Measurements from ENCODE around the gene KCNAB1. TPM values are rescaled to one million over a fixed set of nuclear protein-coding genes. Genes with fewer than 3 reads are reported as not detected.

KCNAB1 gene
- total RNA-seq, 4 donors from 2014 or later = 0.20 to 3.0 (median 1.6) TPM

- no peak for DNase-seq
- 26 to 36% methylated on average over 3 to 4 of the region's 4 CpGs for WGBS, 2 donors (ENCODE audit: low coverage in 1 of 2)
- Histone ChIP-seq H3K9me3 (no peaks in the 10 kb centered on the region), H3K4me3 (no peak overlapping the region), H3K27me3 (no peaks in the 10 kb centered on the region), H3K36me3 (no peaks in the 10 kb centered on the region), H3K4me1 (no peaks in the 10 kb centered on the region), H3K27ac (no peak overlapping the region)
- in situ Hi-C loops (cut with MboI; ENCODE audit: low pct_ligation_motif_present in 1 of 4, low pct_unique_long_range_greater_than_20kb in 1 of 4, low sequenced_read_pairs in 3 of 4) (no loop called here), intact Hi-C loops (cut with DNase I; ENCODE audit: low total_unique reads) (no loop called here)
- no peak for TF ChIP-seq CTCF (IDR thresholded peaks at IDR 0.05)
- TF ChIP-seq EP300 (IDR thresholded peaks at IDR 0.05; ENCODE audit: low read depth) = no peak
- TF ChIP-seq POLR2AphosphoS5 (IDR thresholded peaks at IDR 0.05) = no peak
- TF ChIP-seq POLR2A (IDR thresholded peaks at IDR 0.05) = no peak
Observed at GRCh38 chr3:156102267-156102931, 18.0 kb upstream of the KCNAB1 start.

- no peaks in the 10 kb centered on the region for H3K36me3 ChIP-seq
- no peaks in the 10 kb centered on the region for H3K9me3 ChIP-seq
- in situ Hi-C loops (cut with MboI; ENCODE audit: low pct_ligation_motif_present in 1 of 4, low pct_unique_long_range_greater_than_20kb in 1 of 4, low sequenced_read_pairs in 3 of 4) (no loop called here), intact Hi-C loops (cut with DNase I; ENCODE audit: low total_unique reads) (no loop called here)
- no peak overlapping the region for H3K27ac ChIP-seq
- TF ChIP-seq POLR2A (IDR thresholded peaks at IDR 0.05) = no peak
- TF ChIP-seq CTCF (IDR thresholded peaks at IDR 0.05) = no peak
- no peak for TF ChIP-seq POLR2AphosphoS5 (IDR thresholded peaks at IDR 0.05)
- TF ChIP-seq EP300 (IDR thresholded peaks at IDR 0.05; ENCODE audit: low read depth) = no peak
- WGBS, 2 donors (ENCODE audit: low coverage in 1 of 2) = 37 to 90% methylated on average over 2 to 7 of the region's 7 CpGs
- no peaks in the 10 kb centered on the region for H3K4me1 ChIP-seq
- DNase-seq = no peak
- H3K4me3 ChIP-seq = no peak overlapping the region
- H3K27me3 ChIP-seq = no peaks in the 10 kb centered on the region
Observed at GRCh38 chr3:156106721-156107373, 13.5 kb upstream of the KCNAB1 start.

- WGBS, 2 donors (ENCODE audit: low coverage in 1 of 2) = 83 to 85% methylated on average over 5 of the region's 5 CpGs
- TF ChIP-seq POLR2AphosphoS5 (IDR thresholded peaks at IDR 0.05) (no peak), EP300 (IDR thresholded peaks at IDR 0.05; ENCODE audit: low read depth) (no peak), POLR2A (IDR thresholded peaks at IDR 0.05) (no peak), CTCF (IDR thresholded peaks at IDR 0.05) (no peak)
- Histone ChIP-seq H3K4me3 (no peak overlapping the region), H3K9me3 (no peaks in the 10 kb centered on the region), H3K4me1 (no peaks in the 10 kb centered on the region), H3K36me3 (no peaks in the 10 kb centered on the region), H3K27me3 (no peaks in the 10 kb centered on the region), H3K27ac (no peak overlapping the region)
- DNase-seq = no peak
- in situ Hi-C loops (cut with MboI; ENCODE audit: low pct_ligation_motif_present in 1 of 4, low pct_unique_long_range_greater_than_20kb in 1 of 4, low sequenced_read_pairs in 3 of 4) (no loop called here), intact Hi-C loops (cut with DNase I; ENCODE audit: low total_unique reads) (no loop called here)
Observed at GRCh38 chr3:156107504-156107903, 12.9 kb upstream of the KCNAB1 start.

- Histone ChIP-seq H3K27me3 (no peaks in the 10 kb centered on the region), H3K27ac (peak overlapping the region in 1 of 4 donors; percentile 44), H3K9me3 (no peaks in the 10 kb centered on the region), H3K4me3 (no peak overlapping the region), H3K4me1 (no peaks in the 10 kb centered on the region), H3K36me3 (no peaks in the 10 kb centered on the region)
- 66 to 78% methylated on average over 3 of the region's 3 CpGs for WGBS, 2 donors (ENCODE audit: low coverage in 1 of 2)
- in situ Hi-C loops (cut with MboI; ENCODE audit: low pct_ligation_motif_present in 1 of 4, low pct_unique_long_range_greater_than_20kb in 1 of 4, low sequenced_read_pairs in 3 of 4) = no loop called here
- TF ChIP-seq POLR2A (IDR thresholded peaks at IDR 0.05) = no peak
- intact Hi-C loops (cut with DNase I; ENCODE audit: low total_unique reads) = no loop called here
- no peak for DNase-seq
Observed at GRCh38 chr3:156108616-156109015, 11.8 kb upstream of the KCNAB1 start.

All from transverse colon (tissue), 4 donors.